CD4-positive, alpha-beta T cell (primary cell): Measurements from ENCODE around the gene FOXD1. TPM values are rescaled to one million over a fixed set of nuclear protein-coding genes. Genes with fewer than 3 reads are reported as not detected.

Experiments
- ATAC-seq: fragments of 200-7000 bp; cut with Tn5 transposase; one replicate; pipeline ENCODE4 v1.10.0; 2022; ENCODE audit warnings: mild to moderate bottlenecking; ENCODE audit not compliant: poor library complexity
- CTCF ChIA-PET: fragments of 350-600 bp; sonication (Branson Sonifier 250); formaldehyde crosslinking; loops from one replicate; lab custom pipeline; 2021; ENCODE audit warnings: antibody characterized with exemption, inconsistent platforms; lab: Charles Lee
- POLR2A ChIA-PET: fragments of 350-600 bp; sonication (Branson Sonifier 250); formaldehyde crosslinking; loops from one replicate; lab custom pipeline; 2021; ENCODE audit warnings: antibody characterized with exemption, inconsistent platforms; lab: Charles Lee
- DNase-seq, 14 experiments: peaks; one replicate each; pipeline ENCODE4 v3.0.0-alpha.2; 2013 to 2020; ENCODE audit warnings: mixed read lengths in 2 of 14
- H3K27ac ChIP-seq, 2 donors: one replicate each; pipeline versions ENCODE4 v1.5.1 to v1.7.0; 2013; ENCODE audit warnings: low read length in 2 of 2, low read depth in 1 of 2, mild to moderate bottlenecking in 1 of 2
- H3K27me3 ChIP-seq, 2 experiments: 1 replicate in 1 of 2; 2 replicates in 1 of 2; pipeline versions ENCODE4 v1.6.1 to v1.7.0; 2013; ENCODE audit warnings: low read length in 2 of 2, control low read depth in 1 of 2, mild to moderate bottlenecking in 1 of 2, moderate library complexity in 1 of 2; ENCODE audit not compliant: insufficient read depth in 2 of 2, control insufficient read depth in 1 of 2
- H3K36me3 ChIP-seq: one replicate; pipeline ENCODE4 v1.6.1; 2013; ENCODE audit warnings: low read length, control low read depth; ENCODE audit not compliant: insufficient read depth
- H3K4me1 ChIP-seq: one replicate; pipeline ENCODE4 v1.6.1; 2013; ENCODE audit warnings: low read length, control low read depth; ENCODE audit not compliant: insufficient read depth
- H3K4me3 ChIP-seq: one replicate; pipeline ENCODE4 v1.5.1; 2013; ENCODE audit warnings: mild to moderate bottlenecking, low read length, moderate library complexity
- H3K9me3 ChIP-seq, 2 experiments: 1 replicate in 1 of 2; 2 replicates in 1 of 2; pipeline versions ENCODE4 v1.6.1 to v1.7.0; 2013; ENCODE audit warnings: low read length in 2 of 2, mild to moderate bottlenecking in 2 of 2, control low read depth in 1 of 2, moderate library complexity in 1 of 2; ENCODE audit not compliant: control insufficient read depth in 1 of 2, insufficient read depth in 1 of 2
- H3K27ac Mint-ChIP-seq: one replicate; pipeline ENCODE4 v1.8.0; 2020; ENCODE audit warnings: mixed read lengths
- H3K27me3 Mint-ChIP-seq: one replicate; pipeline ENCODE4 v1.8.0; 2021; ENCODE audit warnings: mixed read lengths
- H3K36me3 Mint-ChIP-seq: one replicate; pipeline ENCODE4 v1.8.0; 2021; ENCODE audit warnings: low read depth, mixed read lengths
- H3K4me1 Mint-ChIP-seq: one replicate; pipeline ENCODE4 v1.8.0; 2021; ENCODE audit warnings: low read depth, mixed read lengths
- H3K4me3 Mint-ChIP-seq: one replicate; pipeline ENCODE4 v1.8.0; 2020; ENCODE audit warnings: mild to moderate bottlenecking, mixed read lengths
- H3K9me3 Mint-ChIP-seq: one replicate; pipeline ENCODE4 v1.8.0; 2020; ENCODE audit warnings: mixed read lengths
- CTCF ChIP-seq: fragments of 200-600 bp; IDR thresholded peaks from one replicate; pipeline ENCODE4 v1.8.0; 2022; ENCODE audit warnings: antibody characterized with exemption, mild to moderate bottlenecking
- intact Hi-C, 2 experiments: fragments of 100-400 bp; cut with DNase I in 1 of 2; cut with micrococcal nuclease in 1 of 2; formaldehyde crosslinking; loops; one replicate each; pipeline versions ENCODE4 v1.15.1 to v1.9.0; 2023 to 2025; cut with DNase I, micrococcal nuclease
- total RNA-seq, 174 experiments: library from RNA in 2 of 174; stranded (reverse) in 2 of 174; gene quantifications; one replicate each; pipeline ENCODE4 v1.2.3 and lab custom pipeline; 2021 to 2026

The FOXD1 gene
- total RNA-seq, 2 experiments from 2014 or later: not detected

- Histone ChIP-seq H3K27ac (no peak overlapping the region), H3K36me3 (no peaks in the 10 kb centered on the region), H3K27me3 (peaks cover 0 to 4% of the 10 kb centered on the region in 2 experiments), H3K4me1 (no peaks in the 10 kb centered on the region), H3K9me3 (no peaks in the 10 kb centered on the region), H3K4me3 (no peak overlapping the region)
- no peak for TF ChIP-seq CTCF
- DNase-seq (no peak), ATAC-seq (no peak)
- Mint-ChIP-seq H3K4me1 (no peaks in the 10 kb centered on the region), H3K36me3 (no peaks in the 10 kb centered on the region), H3K27me3 (peaks cover 50% of the 10 kb centered on the region), H3K4me3 (no peak overlapping the region), H3K9me3 (no peaks in the 10 kb centered on the region), H3K27ac (no peak overlapping the region)
- intact Hi-C loops: no loop called here
- POLR2A ChIA-PET: interaction anchor here (0.9 kb wide), 1 partner anchor 12 kb away, joined by 3 read pairs; no protein-coding TSS in a partner anchor
- CTCF ChIA-PET: interaction anchor here (0.6 to 1.4 kb wide), 2 partner anchors 16 to 94 kb away, joined by 3 to 4 read pairs; no protein-coding TSS in a partner anchor
These were observed 48.8 kb downstream of the FOXD1 start for GRCh38 chr5:73399775-73400174.

Other genes with a start within 250 kb of the FOXD1 start
- gene BTF3, start 49.7 kb upstream of the FOXD1 start, total RNA-seq: 100 to 1,000 TPM; 756 to 769 TPM
- 10 to 100 TPM; 45.0 to 45.1 TPM for gene ANKRA2, start 116.9 kb upstream of the FOXD1 start, total RNA-seq
- gene UTP15, start 117.0 kb upstream of the FOXD1 start, total RNA-seq: 10 to 100 TPM; 52.0 to 55.2 TPM
- not detected for gene ARHGEF28, start 177.4 kb upstream of the FOXD1 start, total RNA-seq